GM21786 (cell line): ENCODE data around the gene MAS1.
"Not testable (repeated sequence)": the region's sequence is repeated elsewhere in the genome, so short reads cannot be mapped to it uniquely, and the experiment has no call there.

Source experiments
- ATAC-seq: cut with Tn5 transposase; IDR thresholded peaks from one replicate; pipeline ENCODE4 v1.9.1; 2021; ENCODE audit not compliant: unreplicated experiment

Gene MAS1

DNA sequence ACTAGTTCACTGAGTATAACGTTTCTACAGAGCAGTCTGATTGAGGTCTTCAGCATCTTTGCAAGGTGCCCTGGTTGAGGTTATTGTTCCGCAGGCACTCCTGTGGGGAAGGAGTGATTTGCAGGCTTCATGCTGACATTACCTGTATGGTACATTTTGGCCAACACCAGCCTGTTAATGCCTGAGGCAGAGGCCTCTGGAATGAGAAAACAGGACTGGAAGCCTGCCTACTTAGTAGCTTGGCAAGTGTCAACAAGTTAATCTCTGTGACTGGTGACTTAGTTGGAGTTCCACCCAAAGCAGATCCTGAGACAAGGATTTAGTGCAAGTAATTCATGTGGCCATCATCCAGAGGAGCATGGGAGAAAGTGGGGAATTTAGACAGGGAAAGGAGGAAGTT, 24.6 kb downstream of the MAS1 start:
- ATAC-seq, result no peak

DNA sequence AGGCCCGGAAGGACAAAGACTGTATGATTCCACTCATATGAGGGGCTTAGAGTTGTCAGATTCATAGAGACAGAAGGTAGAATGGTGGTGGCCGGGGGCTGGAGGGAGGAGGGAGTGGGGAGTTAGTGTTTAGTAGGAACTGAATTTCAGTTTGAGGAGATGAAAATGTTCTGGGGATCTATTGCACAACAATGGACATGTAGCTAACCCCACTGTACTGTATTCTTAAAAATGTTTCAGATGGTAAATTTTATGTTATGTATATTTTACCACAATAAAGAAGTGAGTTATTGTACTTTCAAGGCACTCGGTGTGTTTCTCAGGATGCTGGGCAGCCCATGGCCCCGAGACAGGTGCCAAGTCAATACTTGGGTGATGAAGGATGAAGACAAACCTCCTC, 25.4 kb downstream of the MAS1 start:
- no peak for ATAC-seq

DNA sequence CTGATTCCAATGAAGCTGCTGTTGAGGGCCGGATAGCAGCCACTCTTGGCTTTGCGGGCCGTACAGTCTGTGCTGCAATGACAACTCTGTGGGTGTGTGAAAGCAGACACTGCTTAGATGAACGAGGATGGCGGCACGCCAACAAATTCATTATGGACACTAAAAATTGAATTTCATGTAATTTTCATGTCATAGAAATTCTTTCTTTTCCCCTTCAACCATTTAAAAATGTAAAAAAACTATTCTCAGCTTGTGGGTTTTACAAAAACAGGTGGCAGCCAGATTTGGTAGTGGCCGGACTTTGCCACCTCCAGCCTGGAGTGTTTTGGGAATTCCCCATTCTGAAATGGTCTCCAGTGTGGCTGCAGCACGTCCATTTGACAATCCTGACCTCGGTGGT, 26.0 kb downstream of the MAS1 start:
- ATAC-seq, result no peak

DNA sequence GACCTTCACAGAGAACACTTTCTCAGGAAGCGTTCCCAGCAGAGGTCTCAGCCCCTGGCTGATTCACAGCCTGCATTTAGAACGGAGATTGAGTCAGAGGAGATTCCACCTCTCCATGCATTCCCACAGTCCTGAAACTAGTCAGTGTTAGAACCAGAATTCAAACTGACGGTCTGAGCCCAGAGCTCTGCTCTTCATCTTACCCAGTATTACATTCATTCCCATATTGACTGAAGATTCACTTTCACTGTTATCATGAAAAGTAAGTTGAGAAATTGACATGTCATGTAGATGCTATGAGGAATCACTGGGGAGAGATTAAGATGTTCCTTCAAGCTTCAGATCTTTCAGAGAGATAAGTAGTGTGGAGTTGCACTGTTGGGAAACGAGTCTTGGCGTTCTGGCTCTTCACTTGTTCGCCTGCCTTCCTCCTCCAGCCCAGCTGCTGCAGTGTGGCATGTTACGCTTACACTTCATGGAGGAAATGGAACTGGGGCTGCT, 28.3 kb downstream of the MAS1 start:
- ATAC-seq, result no peak

DNA sequence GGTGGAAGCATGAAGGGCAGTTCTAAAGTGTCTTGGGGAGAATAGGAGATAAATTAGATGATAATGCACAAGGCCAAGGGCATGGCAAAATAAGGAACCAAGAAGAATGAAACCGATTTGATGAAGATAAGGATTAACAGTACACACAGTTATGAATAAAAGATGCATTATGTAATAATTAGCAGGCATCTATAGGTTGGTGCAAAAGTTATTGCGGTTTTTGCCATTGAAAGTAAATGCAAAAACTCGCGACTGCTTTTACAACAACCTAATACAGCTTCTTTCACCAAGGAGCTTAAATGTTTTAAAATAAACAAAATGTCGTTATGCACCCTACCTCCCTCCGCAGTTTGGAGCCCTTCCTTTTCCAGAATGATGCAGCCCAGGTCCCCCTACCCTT, 29.0 kb downstream of the MAS1 start:
- ATAC-seq, result no peak

GRCh38 chr6:159924150-159924549, 33.4 kb downstream of the MAS1 start:
- ATAC-seq, result not testable (repeated sequence)

- ATAC-seq, result no peak
Observed at GRCh38 chr6:159926542-159927203, 35.9 kb downstream of the MAS1 start.

DNA sequence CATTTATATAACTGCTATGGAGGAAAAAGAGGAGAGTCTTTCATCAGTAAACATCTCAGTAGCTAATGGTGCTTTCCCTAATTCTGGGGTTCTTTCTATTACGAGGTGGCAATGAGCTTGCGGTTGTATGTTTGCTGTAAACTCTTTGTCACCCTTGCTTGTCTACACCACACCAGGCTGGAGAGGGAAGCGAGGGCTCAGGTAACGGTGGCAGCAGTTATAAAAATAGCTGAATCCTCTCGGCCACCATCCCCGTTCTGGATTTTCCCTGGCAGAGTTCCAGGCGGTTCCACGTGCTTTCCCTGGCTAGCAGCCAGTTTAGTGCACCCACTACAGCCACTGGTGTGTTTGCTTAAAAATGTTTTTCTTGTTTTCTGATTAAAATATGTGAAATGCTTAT, 39.0 kb downstream of the MAS1 start:
- peak; percentile 41 for ATAC-seq

DNA sequence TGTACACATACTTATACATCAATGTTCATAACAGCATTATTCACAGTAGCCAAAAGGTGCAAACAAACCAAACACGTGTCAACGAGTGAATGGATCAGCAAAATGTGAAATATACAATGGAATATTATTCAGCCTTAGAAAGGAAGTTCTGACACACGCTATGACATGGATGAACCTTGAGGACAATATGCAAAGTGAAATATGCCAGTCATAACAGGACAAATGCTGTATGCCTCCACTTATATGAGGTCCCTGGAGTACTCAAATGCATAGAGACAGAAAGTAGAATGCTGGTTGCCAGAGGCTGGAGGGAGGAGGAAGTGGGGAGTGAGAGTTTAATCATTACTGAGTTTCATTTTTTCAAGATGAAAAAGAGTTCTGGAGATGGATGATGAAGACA, 40.3 kb downstream of the MAS1 start:
- ATAC-seq, result peak; percentile 90

DNA sequence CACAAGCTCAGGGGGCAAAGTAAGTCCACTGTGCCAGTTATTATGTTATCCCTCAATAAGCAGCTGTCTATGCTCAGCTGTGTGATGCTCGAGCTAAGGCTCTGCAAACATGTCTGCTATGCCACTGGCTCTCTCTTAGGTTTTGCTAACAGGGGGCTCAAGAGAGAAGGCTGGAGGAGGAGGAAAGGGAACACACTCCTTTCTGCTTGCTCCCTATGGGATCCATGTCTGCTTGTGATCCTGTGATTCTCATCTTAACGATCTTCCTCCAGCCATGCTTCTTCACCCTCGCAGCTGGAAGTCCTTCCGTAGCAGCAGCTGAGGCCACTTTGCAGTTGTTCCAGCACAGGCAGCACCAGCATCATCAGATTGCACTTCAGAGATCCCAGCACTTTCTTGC, 41.1 kb downstream of the MAS1 start:
- peak; percentile 14 for ATAC-seq

GRCh38 chr6:159933077-159933476, 42.3 kb downstream of the MAS1 start:
- no peak for ATAC-seq

GRCh38 chr6:159934181-159934580, 43.4 kb downstream of the MAS1 start:
- ATAC-seq, result no peak

DNA sequence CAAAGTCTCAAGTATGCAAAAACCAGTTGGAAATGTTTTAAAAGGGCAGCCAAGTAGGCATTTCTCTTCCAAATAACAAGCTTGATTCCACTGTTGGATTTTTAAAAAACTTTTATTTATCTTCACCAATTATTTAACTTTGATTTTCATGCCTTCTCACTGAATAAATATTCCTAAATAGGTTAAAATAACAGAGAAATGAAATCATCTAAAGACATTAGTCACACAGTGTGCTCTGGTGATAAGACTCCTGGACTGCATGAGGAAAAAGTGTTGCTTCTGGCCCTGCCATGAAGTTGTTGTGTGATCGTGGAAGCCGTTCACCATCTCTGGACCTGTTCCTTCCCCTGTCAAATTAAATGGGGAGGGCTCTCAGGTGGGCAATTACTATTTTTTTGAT, 44.3 kb downstream of the MAS1 start:
- no peak for ATAC-seq

- ATAC-seq, result no peak
Observed at GRCh38 chr6:159935633-159936032, 44.8 kb downstream of the MAS1 start.

DNA sequence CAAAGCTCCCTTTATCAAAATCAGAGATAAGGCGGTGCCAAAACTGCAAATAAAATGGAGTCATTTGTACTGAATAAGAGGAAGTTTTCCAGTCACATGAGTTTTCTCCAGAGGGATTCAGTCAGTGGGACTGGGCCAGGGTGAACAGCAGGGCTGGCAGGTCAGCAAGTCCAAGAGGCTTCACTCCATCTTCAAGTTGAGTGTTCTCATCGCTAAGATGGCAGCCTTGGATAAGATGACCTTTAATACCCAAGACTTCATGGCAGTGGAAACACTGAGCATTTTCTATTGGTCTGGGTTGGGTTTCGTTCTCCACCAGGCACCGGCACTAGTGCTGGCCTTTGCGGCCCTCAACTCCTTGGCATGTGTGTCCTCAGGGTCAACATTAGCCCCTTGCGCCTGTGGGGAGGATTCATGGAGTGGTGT, 48.8 kb downstream of the MAS1 start:
- ATAC-seq, result no peak
